ENCODE results near the gene NPPC.
A peak's percentile ranks its signal among the peaks of the same experiment; 100 is the strongest.
"Not testable (repeated sequence)": the region's sequence is repeated elsewhere in the genome, so short reads cannot be mapped to it uniquely, and the experiment has no call there.

Gene NPPC

GRCh38 chr2:231919341-231920035 lies 6.7 kb downstream of the NPPC start:
- DNase-seq: no peak

GRCh38 chr2:231918501-231919330 lies 7.5 kb downstream of the NPPC start:
- DNase-seq: no peak

- no peak for DNase-seq
Observed at GRCh38 chr2:231917280-231918066, 8.7 kb downstream of the NPPC start.

- DNase-seq: no peak
Observed at GRCh38 chr2:231914077-231914690, 12.0 kb downstream of the NPPC start.

GRCh38 chr2:231911381-231911780 lies 14.8 kb downstream of the NPPC start:
- DNase-seq: no peak

- DNase-seq: no peak
Observed at GRCh38 chr2:231910771-231911170, 15.4 kb downstream of the NPPC start.

GRCh38 chr2:231910161-231910560 lies 16.0 kb downstream of the NPPC start:
- not testable (repeated sequence) for DNase-seq

- DNase-seq: no peak
Observed at GRCh38 chr2:231909631-231910030, 16.6 kb downstream of the NPPC start.

- no peak for DNase-seq
Observed at GRCh38 chr2:231908584-231908983, 17.6 kb downstream of the NPPC start.

GRCh38 chr2:231907765-231908164 lies 18.4 kb downstream of the NPPC start:
- no peak for DNase-seq

GRCh38 chr2:231905026-231905425 lies 21.2 kb downstream of the NPPC start:
- DNase-seq: no peak

GRCh38 chr2:231904161-231904611 lies 22.0 kb downstream of the NPPC start:
- no peak for DNase-seq

GRCh38 chr2:231902598-231902997 lies 23.6 kb downstream of the NPPC start:
- DNase-seq: no peak

- no peak for DNase-seq
Observed at GRCh38 chr2:231900972-231901371, 25.2 kb downstream of the NPPC start.

- peak; percentile 37 for DNase-seq
Observed at GRCh38 chr2:231900486-231900942, 25.7 kb downstream of the NPPC start.

- no peak for DNase-seq
Observed at GRCh38 chr2:231894566-231895380, 31.4 kb downstream of the NPPC start.

GRCh38 chr2:231891514-231891905 lies 34.7 kb downstream of the NPPC start:
- no peak for DNase-seq

GRCh38 chr2:231890896-231891513 lies 35.2 kb downstream of the NPPC start:
- DNase-seq: no peak

GRCh38 chr2:231887756-231888155 lies 38.4 kb downstream of the NPPC start:
- DNase-seq: no peak

GRCh38 chr2:231886071-231886681 lies 40.0 kb downstream of the NPPC start:
- DNase-seq: no peak

All from CD4-positive, alpha-beta T cell treated with Interleukin-12 subunit alpha and Interleukin-12 subunit beta, for 1 hour (primary cell).